ENCODE measurements around the gene HIVEP1. TPM values are rescaled to one million over a fixed set of nuclear protein-coding genes. Genes with fewer than 3 reads are reported as not detected.

The HIVEP1 gene
- total and polyA plus RNA-seq, 2 of the 13 experiments (the other 11 are each of a cell fraction or from before 2014, with no cell fraction given), result 7.4 to 9.9 TPM

GRCh38 chr6:12189661-12190060, 177.5 kb downstream of the HIVEP1 start:
- in situ Hi-C loops (cut with HindIII; ENCODE audit: extremely low pct_ligation_motif_present, low pct_unique_long_range_greater_than_20kb) (no loop called here), intact Hi-C loops (cut with micrococcal nuclease; ENCODE audit: unreplicated experiment) (no loop called here)
- ChIA-PET POLR2A (no interaction called here), CTCF (ENCODE audit: low intra/inter-chr PET ratio, low total read pairs) (no interaction called here)
- FAIRE-seq (no peak), ATAC-seq (no peak), DNase-seq (ENCODE audit: low spot score) (no peak)
- Histone ChIP-seq H3K79me2 (ENCODE audit: insufficient read depth, low read length) (no peaks in the 10 kb centered on the region), H3K27ac (ENCODE audit: extremely low read length, insufficient read depth, low read length) (no peak overlapping the region), H3K4me3 (replicated peaks in 1 of 3; ENCODE audit: insufficient read depth in 1 of 3, low read depth in 2 of 3, low read length in 3 of 3) (no peak overlapping the region), H3K9me3 (ENCODE audit: low read length) (no peaks in the 10 kb centered on the region), H3K4me1 (ENCODE audit: insufficient read depth, low read length) (no peaks in the 10 kb centered on the region), H3K4me2 (ENCODE audit: low read depth, low read length) (no peak overlapping the region), H3K9ac (ENCODE audit: insufficient read depth, low read depth, low read length) (no peak overlapping the region), H4K20me1 (ENCODE audit: insufficient read depth, low read length) (no peaks in the 10 kb centered on the region), H3K36me3 (replicated peaks in 1 of 2; ENCODE audit: control insufficient read depth in 1 of 2, insufficient read depth in 2 of 2, low read length in 2 of 2) (no peaks in the 10 kb centered on the region), H3K27me3 (ENCODE audit: control insufficient read depth in 1 of 2, insufficient read depth in 2 of 2, low read length in 2 of 2) (no peaks in the 10 kb centered on the region; a peak in 1 of 5 replicates), H2AFZ (ENCODE audit: low read length) (no peak overlapping the region)
- no TSS peak for BruUV-seq (replicated peaks)
- TF ChIP-seq ZNF18 (CRISPR knock-in tag; IDR thresholded peaks at IDR 0.05; ENCODE audit: insufficient replicate concordance), result no peak
- TF ChIP-seq ZNF337 (CRISPR knock-in tag; IDR thresholded peaks at IDR 0.05; ENCODE audit: borderline replicate concordance, low read depth), result no peak
- TF ChIP-seq ZNF816 (CRISPR knock-in tag; IDR thresholded peaks at IDR 0.05; ENCODE audit: borderline replicate concordance), result no peak
- TF ChIP-seq XRCC5 (optimal IDR thresholded peaks at IDR 0.05; ENCODE audit: low read length), result no peak
- TF ChIP-seq HOXA7 (CRISPR knock-in tag; IDR thresholded peaks at IDR 0.05), result no peak
- TF ChIP-seq MBNL3 (CRISPR knock-in tag; conservative IDR thresholded peaks at IDR 0.05), result no peak
- TF ChIP-seq ZMAT3 (CRISPR knock-in tag; conservative IDR thresholded peaks at IDR 0.05), result no peak
- no peak for TF ChIP-seq ZNF83 (CRISPR knock-in tag; IDR thresholded peaks at IDR 0.05; ENCODE audit: borderline replicate concordance)
- TF ChIP-seq HCFC1 (IDR thresholded peaks at IDR 0.05; ENCODE audit: low read depth, low read length), result no peak
- no peak for TF ChIP-seq PPARG (CRISPR knock-in tag; conservative IDR thresholded peaks at IDR 0.05)

Measured in HepG2 (cell line).